Measurements from ENCODE around the gene REV3L. TPM values are rescaled to one million over a fixed set of nuclear protein-coding genes. Genes with fewer than 3 reads are reported as not detected.

Gene REV3L
- total RNA-seq, 1 donor from 2014 or later: 19.7 TPM

GRCh38 chr6:111503660-111504059 is 20.6 kb upstream of the REV3L start:
- no peaks in the 10 kb centered on the region for H3K36me3 Mint-ChIP-seq (ENCODE audit: low read depth, unreplicated experiment)
- peak overlapping the region; percentile 31 for H3K27ac Mint-ChIP-seq (ENCODE audit: unreplicated experiment)
- H3K9me3 Mint-ChIP-seq (ENCODE audit: unreplicated experiment): no peaks in the 10 kb centered on the region
- DNase-seq (ENCODE audit: low spot score): no peak
- no peak overlapping the region for H3K4me3 Mint-ChIP-seq (ENCODE audit: unreplicated experiment)
- H3K4me1 Mint-ChIP-seq (ENCODE audit: unreplicated experiment): peaks cover 2% of the 10 kb centered on the region
- no peak for TF ChIP-seq CTCF (IDR thresholded peaks at IDR 0.05; ENCODE audit: unreplicated experiment)
- H3K27me3 Mint-ChIP-seq (ENCODE audit: unreplicated experiment): no peaks in the 10 kb centered on the region

- H3K36me3 Mint-ChIP-seq (ENCODE audit: low read depth, unreplicated experiment): no peaks in the 10 kb centered on the region
- no peak for DNase-seq (ENCODE audit: low spot score)
Observed at GRCh38 chr6:111503194-111503593, 20.2 kb upstream of the REV3L start.

GRCh38 chr6:111502154-111502553 is 19.1 kb upstream of the REV3L start:
- Mint-ChIP-seq H3K4me3 (ENCODE audit: unreplicated experiment) (no peak overlapping the region), H3K9me3 (ENCODE audit: unreplicated experiment) (no peaks in the 10 kb centered on the region), H3K27me3 (ENCODE audit: unreplicated experiment) (no peaks in the 10 kb centered on the region), H3K27ac (ENCODE audit: unreplicated experiment) (no peak overlapping the region), H3K4me1 (ENCODE audit: unreplicated experiment) (peaks cover 2% of the 10 kb centered on the region), H3K36me3 (ENCODE audit: low read depth, unreplicated experiment) (no peaks in the 10 kb centered on the region)
- TF ChIP-seq CTCF (IDR thresholded peaks at IDR 0.05; ENCODE audit: unreplicated experiment): no peak
- DNase-seq (ENCODE audit: low spot score): no peak

More at GRCh38 chr6:111503194-111503593, 20.2 kb upstream of the REV3L start:
- Mint-ChIP-seq H3K4me1 (ENCODE audit: unreplicated experiment) (peaks cover 2% of the 10 kb centered on the region), H3K27me3 (ENCODE audit: unreplicated experiment) (no peaks in the 10 kb centered on the region), H3K4me3 (ENCODE audit: unreplicated experiment) (no peak overlapping the region), H3K9me3 (ENCODE audit: unreplicated experiment) (no peaks in the 10 kb centered on the region), H3K27ac (ENCODE audit: unreplicated experiment) (no peak overlapping the region)
- no peak for TF ChIP-seq CTCF (IDR thresholded peaks at IDR 0.05; ENCODE audit: unreplicated experiment)

GRCh38 chr6:111499269-111499793 is 16.3 kb upstream of the REV3L start:
- Mint-ChIP-seq H3K27ac (ENCODE audit: unreplicated experiment) (no peak overlapping the region), H3K36me3 (ENCODE audit: low read depth, unreplicated experiment) (peaks cover 4% of the 10 kb centered on the region), H3K4me3 (ENCODE audit: unreplicated experiment) (no peak overlapping the region), H3K27me3 (ENCODE audit: unreplicated experiment) (no peaks in the 10 kb centered on the region), H3K9me3 (ENCODE audit: unreplicated experiment) (no peaks in the 10 kb centered on the region), H3K4me1 (ENCODE audit: unreplicated experiment) (peaks cover 8% of the 10 kb centered on the region)
- no peak for DNase-seq (ENCODE audit: low spot score)
- no peak for TF ChIP-seq CTCF (IDR thresholded peaks at IDR 0.05; ENCODE audit: unreplicated experiment)

GRCh38 chr6:111494951-111495635 is 12.1 kb upstream of the REV3L start:
- TF ChIP-seq CTCF (IDR thresholded peaks at IDR 0.05; ENCODE audit: unreplicated experiment): no peak
- no peaks in the 10 kb centered on the region for H3K27me3 Mint-ChIP-seq (ENCODE audit: unreplicated experiment)
- no peak overlapping the region for H3K4me3 Mint-ChIP-seq (ENCODE audit: unreplicated experiment)
- no peaks in the 10 kb centered on the region for H3K9me3 Mint-ChIP-seq (ENCODE audit: unreplicated experiment)
- H3K27ac Mint-ChIP-seq (ENCODE audit: unreplicated experiment): no peak overlapping the region
- no peak for DNase-seq (ENCODE audit: low spot score)
- peaks cover 11% of the 10 kb centered on the region for H3K4me1 Mint-ChIP-seq (ENCODE audit: unreplicated experiment)
- peaks cover 4% of the 10 kb centered on the region for H3K36me3 Mint-ChIP-seq (ENCODE audit: low read depth, unreplicated experiment)

All from endothelial cell (in vitro differentiated cells).